Panc1 (cell line): ENCODE measurements around the gene MED16.

ENCODE experiments used
- POLR2AphosphoS5 ChIP-seq: IDR thresholded peaks from 2 replicates; pipeline ENCODE4 v1.6.1; 2012; ENCODE audit warnings: mild to moderate bottlenecking, low read depth, low read length, moderate library complexity
- SIN3A ChIP-seq: IDR thresholded peaks from 2 replicates; pipeline ENCODE4 v1.6.1; 2012; ENCODE audit warnings: low read depth, mild to moderate bottlenecking, low read length, moderate library complexity, borderline replicate concordance; ENCODE audit not compliant: insufficient read depth
- TF ChIP-seq, protein P1 (sequence below): fragments of 450-650 bp; IDR thresholded peaks from 2 replicates; pipeline ENCODE4 v1.5.1; 2017; ENCODE audit warnings: mild to moderate bottlenecking
- TF ChIP-seq, protein P2 (sequence below), 2 experiments: IDR thresholded peaks; 2 replicates each; pipeline ENCODE4 v1.6.1; 2011 to 2012; ENCODE audit warnings: low read depth in 2 of 2, control low read depth in 1 of 2, low read length in 1 of 2, mild to moderate bottlenecking in 1 of 2, moderate library complexity in 1 of 2; ENCODE audit not compliant: insufficient read depth in 1 of 2

DNA sequence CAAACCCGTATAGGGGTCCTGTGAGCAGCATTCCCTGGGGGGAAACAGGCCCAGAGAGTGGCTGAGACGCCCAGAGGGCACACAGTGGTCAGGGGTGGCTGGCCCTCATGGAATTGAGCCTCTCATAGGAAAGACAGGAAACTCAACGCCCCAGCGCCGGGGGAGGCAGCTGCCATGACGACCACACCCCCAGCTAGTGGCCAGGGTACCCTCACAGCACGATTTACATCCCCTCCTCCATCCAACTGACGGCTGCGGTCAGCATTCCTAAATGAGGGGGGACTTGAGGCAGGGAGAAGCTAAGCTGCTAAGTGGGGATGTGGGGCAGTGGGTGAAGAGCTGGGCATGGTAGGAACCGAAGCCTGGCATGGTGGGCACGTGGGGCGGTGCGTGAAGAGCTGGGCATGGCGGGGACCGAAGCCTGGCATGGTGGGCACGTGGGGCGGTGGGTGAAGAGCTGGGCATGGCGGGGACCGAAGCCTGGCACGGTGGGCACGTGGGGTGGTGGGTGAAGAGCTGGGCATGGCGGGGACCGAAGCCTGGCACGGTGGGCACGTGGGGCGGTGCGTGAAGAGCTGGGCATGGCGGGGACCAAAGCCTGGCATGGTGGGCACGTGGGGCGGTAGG is 10.0 kb downstream of the MED16 start:
- TF ChIP-seq, protein P1, sequence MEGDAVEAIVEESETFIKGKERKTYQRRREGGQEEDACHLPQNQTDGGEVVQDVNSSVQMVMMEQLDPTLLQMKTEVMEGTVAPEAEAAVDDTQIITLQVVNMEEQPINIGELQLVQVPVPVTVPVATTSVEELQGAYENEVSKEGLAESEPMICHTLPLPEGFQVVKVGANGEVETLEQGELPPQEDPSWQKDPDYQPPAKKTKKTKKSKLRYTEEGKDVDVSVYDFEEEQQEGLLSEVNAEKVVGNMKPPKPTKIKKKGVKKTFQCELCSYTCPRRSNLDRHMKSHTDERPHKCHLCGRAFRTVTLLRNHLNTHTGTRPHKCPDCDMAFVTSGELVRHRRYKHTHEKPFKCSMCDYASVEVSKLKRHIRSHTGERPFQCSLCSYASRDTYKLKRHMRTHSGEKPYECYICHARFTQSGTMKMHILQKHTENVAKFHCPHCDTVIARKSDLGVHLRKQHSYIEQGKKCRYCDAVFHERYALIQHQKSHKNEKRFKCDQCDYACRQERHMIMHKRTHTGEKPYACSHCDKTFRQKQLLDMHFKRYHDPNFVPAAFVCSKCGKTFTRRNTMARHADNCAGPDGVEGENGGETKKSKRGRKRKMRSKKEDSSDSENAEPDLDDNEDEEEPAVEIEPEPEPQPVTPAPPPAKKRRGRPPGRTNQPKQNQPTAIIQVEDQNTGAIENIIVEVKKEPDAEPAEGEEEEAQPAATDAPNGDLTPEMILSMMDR, result no peak
- TF ChIP-seq, protein P2, sequence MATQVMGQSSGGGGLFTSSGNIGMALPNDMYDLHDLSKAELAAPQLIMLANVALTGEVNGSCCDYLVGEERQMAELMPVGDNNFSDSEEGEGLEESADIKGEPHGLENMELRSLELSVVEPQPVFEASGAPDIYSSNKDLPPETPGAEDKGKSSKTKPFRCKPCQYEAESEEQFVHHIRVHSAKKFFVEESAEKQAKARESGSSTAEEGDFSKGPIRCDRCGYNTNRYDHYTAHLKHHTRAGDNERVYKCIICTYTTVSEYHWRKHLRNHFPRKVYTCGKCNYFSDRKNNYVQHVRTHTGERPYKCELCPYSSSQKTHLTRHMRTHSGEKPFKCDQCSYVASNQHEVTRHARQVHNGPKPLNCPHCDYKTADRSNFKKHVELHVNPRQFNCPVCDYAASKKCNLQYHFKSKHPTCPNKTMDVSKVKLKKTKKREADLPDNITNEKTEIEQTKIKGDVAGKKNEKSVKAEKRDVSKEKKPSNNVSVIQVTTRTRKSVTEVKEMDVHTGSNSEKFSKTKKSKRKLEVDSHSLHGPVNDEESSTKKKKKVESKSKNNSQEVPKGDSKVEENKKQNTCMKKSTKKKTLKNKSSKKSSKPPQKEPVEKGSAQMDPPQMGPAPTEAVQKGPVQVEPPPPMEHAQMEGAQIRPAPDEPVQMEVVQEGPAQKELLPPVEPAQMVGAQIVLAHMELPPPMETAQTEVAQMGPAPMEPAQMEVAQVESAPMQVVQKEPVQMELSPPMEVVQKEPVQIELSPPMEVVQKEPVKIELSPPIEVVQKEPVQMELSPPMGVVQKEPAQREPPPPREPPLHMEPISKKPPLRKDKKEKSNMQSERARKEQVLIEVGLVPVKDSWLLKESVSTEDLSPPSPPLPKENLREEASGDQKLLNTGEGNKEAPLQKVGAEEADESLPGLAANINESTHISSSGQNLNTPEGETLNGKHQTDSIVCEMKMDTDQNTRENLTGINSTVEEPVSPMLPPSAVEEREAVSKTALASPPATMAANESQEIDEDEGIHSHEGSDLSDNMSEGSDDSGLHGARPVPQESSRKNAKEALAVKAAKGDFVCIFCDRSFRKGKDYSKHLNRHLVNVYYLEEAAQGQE (IDR thresholded peaks at IDR 0.05; ENCODE audit: insufficient read depth in 1 of 2, low read depth in 2 of 2, low read length in 1 of 2), result no peak
- TF ChIP-seq POLR2AphosphoS5, result no peak
- TF ChIP-seq SIN3A, result no peak
